HTERT RPE-1 (cell line): Measurements from ENCODE around the gene RAD21L1.
"Not testable (repeated sequence)": the region's sequence is repeated elsewhere in the genome, so short reads cannot be mapped to it uniquely, and the experiment has no call there.

ENCODE experiments used
- in situ Hi-C: fragments of 300-500 bp; cut with MboI; formaldehyde crosslinking; loops from 4 replicates; pipeline ENCODE4 v1.14.3; 2020; ENCODE audit warnings: low sequenced_read_pairs

RAD21L1 gene

GRCh38 chr20:1199212-1199873 lies 26.5 kb upstream of the RAD21L1 start:
- in situ Hi-C loops, result no loop called here

DNA sequence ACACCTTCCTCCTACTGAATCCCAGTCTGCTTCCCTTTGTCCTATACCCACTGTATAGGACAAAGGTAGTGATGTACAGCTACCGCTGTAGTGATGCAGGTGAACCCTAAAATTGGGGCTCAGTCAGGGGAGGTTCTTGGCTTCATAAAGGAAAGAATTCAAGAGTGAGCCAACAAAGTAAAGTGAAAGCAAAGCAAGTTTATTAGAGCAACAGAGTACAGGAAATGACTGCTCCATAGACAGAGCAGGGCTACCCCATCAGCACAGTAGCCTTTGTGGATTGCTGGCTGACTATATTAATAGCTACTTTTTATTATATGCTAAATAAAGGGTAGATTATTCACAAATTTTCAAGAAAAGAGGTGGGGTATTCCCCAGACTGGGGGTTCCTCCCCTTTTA lies 25.9 kb upstream of the RAD21L1 start:
- in situ Hi-C loops, result no loop called here

DNA sequence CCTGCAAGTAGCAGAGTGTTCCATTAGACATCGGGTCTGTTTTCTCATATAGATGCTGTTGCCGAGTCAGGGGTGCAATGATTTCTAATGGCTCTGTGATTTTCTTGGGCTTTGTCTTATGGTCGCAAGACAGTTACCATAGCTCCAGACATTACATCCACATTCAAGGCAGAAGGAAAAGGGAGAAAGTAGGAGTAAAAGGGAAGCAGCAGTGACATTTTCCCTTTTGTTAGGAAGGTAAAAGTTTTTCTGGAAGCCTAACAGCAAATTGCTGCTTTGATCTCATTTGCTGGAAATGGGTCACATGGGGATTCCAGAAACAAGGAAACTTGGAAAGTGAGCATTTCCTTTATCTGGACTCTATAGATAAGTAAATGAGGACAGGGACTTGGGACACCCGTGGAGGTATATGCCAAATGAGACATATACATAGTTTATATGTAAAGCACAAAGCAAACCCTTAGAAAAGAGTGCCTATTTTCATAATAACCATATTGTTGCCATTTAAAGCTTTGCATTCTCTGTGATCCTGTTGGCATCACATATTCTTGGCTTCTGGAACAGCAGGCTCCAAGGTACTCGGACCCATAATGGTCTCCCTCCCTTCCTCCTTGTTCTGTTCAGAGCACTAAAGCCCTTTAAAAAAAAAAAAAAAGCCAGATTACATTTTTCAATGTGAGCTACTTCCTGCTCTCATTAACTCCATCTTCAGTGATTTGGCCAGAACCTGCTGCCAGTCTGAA lies 22.9 kb upstream of the RAD21L1 start, which contains the start of gene C20orf202:
Gene C20orf202, plus strand, starts transcription at position 693 of the 743 bp plus-strand sequence. CDS start 132 bp downstream, outside the sequence.
- in situ Hi-C loops, result no loop called here

DNA sequence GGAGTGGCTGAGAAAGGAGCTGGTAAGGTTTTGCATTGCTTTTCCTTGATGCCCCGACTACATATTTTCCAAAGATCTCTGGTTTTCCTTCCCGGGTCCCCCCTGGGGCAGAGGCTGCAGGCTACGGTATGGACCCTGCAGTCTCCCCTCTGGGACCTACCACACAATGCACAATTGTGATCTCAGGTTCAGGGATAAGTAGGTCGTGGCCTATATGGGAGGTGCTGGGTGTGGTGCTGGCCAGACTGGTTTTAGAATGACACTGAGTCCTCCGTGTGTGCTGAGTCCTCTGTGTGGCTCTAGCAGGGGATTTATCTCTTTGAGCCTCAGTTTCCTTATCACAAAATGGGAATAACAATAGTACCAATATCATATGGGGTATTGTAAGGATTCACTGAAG lies 22.2 kb upstream of the RAD21L1 start:
- in situ Hi-C loops, result no loop called here

- in situ Hi-C loops, result no loop called here
Observed at GRCh38 chr20:1204113-1204512, 21.7 kb upstream of the RAD21L1 start.

- in situ Hi-C loops, result no loop called here
Observed at GRCh38 chr20:1204576-1204975, 21.3 kb upstream of the RAD21L1 start.

DNA sequence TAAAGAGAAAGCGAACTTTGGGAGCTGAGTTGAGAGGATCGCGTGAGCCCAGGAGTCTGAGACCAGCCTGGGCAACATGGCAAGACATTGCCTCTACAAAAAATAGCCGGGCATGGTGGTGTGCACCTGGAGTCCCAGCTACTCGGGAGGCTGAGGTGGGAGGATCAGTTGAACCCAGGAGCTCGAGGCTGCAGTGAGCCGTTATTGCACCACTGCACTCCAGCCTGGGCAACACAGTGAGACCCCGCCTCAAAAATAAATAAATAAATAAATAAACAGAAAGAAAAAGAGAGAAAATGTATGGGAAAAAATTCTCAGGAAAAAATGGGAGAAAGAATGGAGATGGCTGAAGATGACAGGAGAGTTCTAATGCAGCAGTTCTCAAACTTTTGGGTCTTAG lies 20.0 kb upstream of the RAD21L1 start:
- in situ Hi-C loops, result no loop called here

- in situ Hi-C loops, result no loop called here
Observed at GRCh38 chr20:1206366-1207148, 19.3 kb upstream of the RAD21L1 start.

DNA sequence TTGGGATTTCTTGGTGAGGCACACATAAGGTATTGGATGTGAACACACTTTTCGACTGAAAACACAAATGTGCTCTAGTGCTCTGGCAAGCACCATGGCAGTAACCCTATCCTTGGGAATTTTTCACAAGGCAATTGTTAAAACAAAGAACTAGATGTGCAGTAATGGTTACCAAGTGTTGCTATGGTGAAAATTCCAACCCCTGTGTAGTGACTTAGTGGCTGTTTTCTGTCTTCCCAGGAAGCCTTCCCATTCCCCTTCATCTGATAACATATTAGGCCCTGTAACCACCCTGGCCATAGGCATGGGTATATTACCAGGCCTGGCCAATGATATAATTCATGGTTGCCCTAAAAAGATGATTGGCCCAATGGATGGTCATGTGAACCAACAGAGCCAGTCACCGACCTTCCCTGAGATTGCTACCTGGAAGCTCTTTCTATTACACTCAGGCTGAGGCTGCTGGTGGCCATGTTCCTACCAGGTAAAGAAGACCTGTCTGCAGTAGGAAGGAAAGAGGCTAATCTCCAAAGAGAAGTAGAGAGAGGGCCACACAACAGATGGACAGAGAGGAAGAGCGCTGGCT lies 18.5 kb upstream of the RAD21L1 start:
- in situ Hi-C loops, result no loop called here

GRCh38 chr20:1209447-1210387 lies 16.1 kb upstream of the RAD21L1 start:
- in situ Hi-C loops, result no loop called here

- in situ Hi-C loops, result no loop called here
Observed at GRCh38 chr20:1210501-1210900, 15.3 kb upstream of the RAD21L1 start.

- in situ Hi-C loops, result no loop called here
Observed at GRCh38 chr20:1212023-1212422, 13.8 kb upstream of the RAD21L1 start.

- in situ Hi-C loops, result no loop called here
Observed at GRCh38 chr20:1212607-1213396, 13.0 kb upstream of the RAD21L1 start.

- in situ Hi-C loops, result no loop called here
Observed at GRCh38 chr20:1214838-1215261, 11.0 kb upstream of the RAD21L1 start.

GRCh38 chr20:1215386-1216170 lies 10.3 kb upstream of the RAD21L1 start:
- in situ Hi-C loops, result no loop called here

DNA sequence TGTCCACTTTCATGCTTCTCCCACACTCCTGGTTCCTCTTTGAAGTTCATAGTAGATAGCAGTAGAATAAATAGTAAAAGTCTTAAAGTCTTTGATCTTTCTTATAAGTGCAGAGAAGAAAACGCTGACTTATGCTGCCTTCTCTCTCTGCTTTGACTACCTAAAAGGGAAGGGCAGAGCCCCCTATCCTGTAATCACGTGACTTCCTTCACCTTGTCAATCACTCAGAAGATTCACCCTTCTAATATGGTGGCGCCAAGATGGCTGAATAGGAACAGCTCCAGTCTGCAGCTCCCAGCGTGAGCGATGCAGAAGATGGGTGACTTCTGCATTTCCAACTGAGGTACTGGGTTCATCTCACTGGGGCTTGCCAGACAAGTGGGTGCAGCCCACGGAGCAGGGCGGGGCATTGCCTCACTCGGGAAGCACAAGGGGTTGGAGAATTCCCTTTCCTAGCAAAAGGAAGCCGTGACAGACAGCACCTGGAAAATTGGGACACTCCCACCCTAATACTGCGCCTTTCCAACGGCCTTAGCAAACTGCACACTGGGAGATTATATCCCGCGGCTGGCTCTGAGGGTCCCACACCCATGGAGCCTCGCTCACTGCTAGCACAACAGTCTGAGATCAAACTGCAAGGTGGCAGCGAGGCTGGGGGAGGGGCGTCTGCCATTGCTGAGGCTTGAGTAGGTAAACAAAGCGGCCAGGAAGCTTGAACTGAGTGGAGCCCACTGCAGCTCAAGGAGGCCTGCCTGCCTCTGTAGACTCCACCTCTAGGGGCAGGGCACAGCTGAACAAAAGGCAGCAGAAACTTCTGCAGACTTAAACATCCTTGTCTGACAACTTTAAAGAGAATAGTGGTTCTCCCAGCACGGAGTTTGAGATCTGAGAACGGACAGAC lies 9.1 kb upstream of the RAD21L1 start:
- in situ Hi-C loops, result not testable (repeated sequence)

GRCh38 chr20:1222750-1223149 lies 3.1 kb upstream of the RAD21L1 start:
- in situ Hi-C loops, result not testable (repeated sequence)
